Left kidney (tissue), 2 donors: ENCODE measurements around the gene TMED10. TPM values are rescaled to one million over a fixed set of nuclear protein-coding genes. Genes with fewer than 3 reads are reported as not detected.
"Not testable (repeated sequence)": the region's sequence is repeated elsewhere in the genome, so short reads cannot be mapped to it uniquely, and the experiment has no call there.

Experiments used
- DNase-seq: peaks from one replicate; pipeline ENCODE4 v3.0.0-alpha.2; 2013
- polyA plus RNA-seq: library from polyadenylated mRNA; unstranded; fragments of 120-200 nt; gene quantifications from one replicate; pipeline ENCODE4 v1.2.1, GENCODE V29; 2013; ENCODE audit not compliant: insufficient read length

TMED10 gene
- polyA plus RNA-seq, 1 donor: 271 TPM

GRCh38 chr14:75196468-75196867 lies 20.1 kb upstream of the TMED10 start:
- no peak for DNase-seq

DNA sequence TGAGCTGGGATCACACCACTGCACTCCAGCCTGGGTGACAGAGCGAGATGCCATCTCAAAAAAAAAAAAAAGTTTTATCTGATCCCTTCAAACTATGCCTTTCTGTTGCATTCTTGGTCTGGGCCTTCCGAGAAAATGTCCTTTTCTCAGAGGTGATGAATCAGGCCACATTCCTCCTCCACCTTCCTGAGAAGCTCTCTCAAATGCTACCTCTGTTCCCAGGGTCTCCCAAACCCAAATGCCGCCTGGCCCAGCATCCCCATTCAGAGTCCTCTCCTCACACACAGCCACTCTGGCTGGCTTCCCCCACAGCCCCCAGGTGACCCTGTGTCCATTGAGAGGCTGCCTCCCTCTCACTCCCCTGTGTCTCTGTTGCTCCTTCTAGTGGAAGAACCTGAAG lies 19.7 kb upstream of the TMED10 start:
- DNase-seq: no peak

DNA sequence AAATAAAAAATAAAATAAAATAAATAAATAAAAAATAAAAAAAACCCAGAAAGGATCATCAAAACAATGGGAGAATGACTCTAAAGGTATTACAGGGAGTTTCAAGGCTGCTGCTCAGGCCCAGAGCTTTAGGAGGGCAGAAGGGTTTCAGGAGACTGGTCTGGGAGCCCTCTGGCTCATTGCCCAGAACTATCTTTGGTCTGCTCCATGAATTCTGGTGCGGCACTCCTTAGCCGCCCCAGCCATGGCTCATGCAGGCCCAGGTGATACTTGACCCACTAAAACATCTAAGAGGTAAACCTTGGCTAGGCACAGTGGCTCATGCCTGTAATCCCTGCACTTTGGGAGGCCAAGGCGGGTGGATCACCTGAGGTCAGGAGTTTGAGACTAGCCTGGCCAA lies 14.7 kb upstream of the TMED10 start:
- DNase-seq: no peak

DNA sequence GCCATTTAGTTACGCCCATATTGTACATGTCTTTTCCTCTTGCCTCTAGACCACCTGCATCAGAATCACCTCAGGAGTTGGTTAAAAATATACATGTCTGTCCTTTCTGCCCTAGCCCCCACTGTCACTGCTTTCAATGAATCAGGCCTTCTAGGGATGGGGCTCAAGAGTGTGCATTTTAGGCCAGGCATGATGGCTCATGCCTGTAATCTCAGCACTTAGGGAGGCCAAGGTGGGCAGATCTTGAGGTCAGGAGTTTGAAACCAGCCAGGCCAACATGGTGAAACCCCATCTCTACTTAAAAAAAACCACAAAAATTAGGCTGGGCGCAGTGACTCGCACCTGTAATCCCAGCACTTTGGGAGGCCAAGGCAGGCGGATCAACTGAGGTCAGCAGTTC lies 13.6 kb upstream of the TMED10 start:
- DNase-seq: no peak

- DNase-seq: no peak
These were observed 12.3 kb upstream of the TMED10 start for GRCh38 chr14:75188520-75189268.

- no peak for DNase-seq
These were observed 11.7 kb upstream of the TMED10 start for GRCh38 chr14:75188086-75188485.

- DNase-seq: no peak
These were observed 10.5 kb upstream of the TMED10 start for GRCh38 chr14:75186953-75187352.

- no peak for DNase-seq
These were observed 9.0 kb upstream of the TMED10 start for GRCh38 chr14:75185251-75186040.

GRCh38 chr14:75184492-75184891 lies 8.1 kb upstream of the TMED10 start:
- DNase-seq: no peak

- no peak for DNase-seq
These were observed 7.6 kb upstream of the TMED10 start for GRCh38 chr14:75184039-75184438.

DNA sequence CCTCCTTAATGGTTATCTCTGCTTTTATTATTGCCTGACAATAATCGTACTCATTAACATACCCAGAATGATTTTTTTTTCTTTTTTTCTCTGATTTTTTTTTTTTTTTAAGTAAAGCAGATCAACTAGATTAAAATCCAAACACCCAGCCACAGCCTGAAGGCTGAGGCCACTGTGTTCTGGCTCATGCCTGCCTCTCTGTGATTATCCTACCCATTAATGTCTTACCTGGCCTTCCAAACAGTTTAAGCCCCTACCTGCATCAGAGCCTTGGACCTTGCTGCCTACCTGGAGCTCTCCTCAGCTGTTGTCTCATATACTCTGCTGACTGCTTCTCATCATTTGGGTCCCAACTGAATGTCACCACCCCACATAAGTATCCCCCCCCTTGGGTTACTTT lies 6.8 kb upstream of the TMED10 start:
- DNase-seq: no peak

DNA sequence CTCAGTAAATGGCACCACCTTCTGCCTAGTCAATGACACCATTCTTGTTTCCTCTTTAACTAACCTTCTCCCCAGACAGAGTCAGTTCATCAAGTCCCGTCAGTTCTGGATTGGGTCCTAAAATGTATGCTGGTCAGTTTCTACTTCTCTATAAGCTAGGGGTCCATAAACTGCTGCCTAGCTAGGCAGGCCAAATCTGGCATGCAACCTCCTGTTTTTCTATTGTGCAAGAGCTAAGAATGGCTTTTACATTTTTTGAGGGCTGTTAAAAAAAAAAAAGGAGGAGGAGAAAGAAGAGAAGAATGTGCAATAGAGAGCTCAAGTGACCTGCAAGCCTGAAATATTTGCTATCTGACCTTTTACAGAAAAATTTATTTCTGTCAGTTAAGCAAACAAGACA lies 6.4 kb upstream of the TMED10 start:
- DNase-seq: no peak

GRCh38 chr14:75182163-75182562 lies 5.8 kb upstream of the TMED10 start:
- not testable (repeated sequence) for DNase-seq

- DNase-seq: no peak
These were observed 5.1 kb upstream of the TMED10 start for GRCh38 chr14:75181293-75182062.

GRCh38 chr14:75175677-75176141 lies 703 bp downstream of the TMED10 start:
- no peak for DNase-seq

DNA sequence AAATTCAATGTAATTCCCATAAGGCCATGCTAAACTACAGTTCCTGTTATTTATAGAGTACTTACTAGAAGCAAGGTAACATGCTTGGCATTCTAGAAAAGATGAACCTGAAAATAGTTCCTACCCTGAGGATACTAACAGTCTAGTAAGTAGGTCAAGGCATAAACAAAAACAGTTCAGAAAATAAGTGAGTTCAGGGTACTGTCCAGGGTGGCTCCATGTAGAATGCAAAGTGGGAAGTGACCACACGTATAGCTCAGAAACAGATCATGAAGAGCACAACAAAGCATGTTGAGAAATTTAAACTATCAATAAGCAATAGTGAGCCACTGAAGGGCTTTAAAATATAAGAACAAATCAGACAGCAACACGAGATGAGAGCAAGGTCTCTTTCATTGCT lies 2.3 kb downstream of the TMED10 start:
- DNase-seq: no peak

DNA sequence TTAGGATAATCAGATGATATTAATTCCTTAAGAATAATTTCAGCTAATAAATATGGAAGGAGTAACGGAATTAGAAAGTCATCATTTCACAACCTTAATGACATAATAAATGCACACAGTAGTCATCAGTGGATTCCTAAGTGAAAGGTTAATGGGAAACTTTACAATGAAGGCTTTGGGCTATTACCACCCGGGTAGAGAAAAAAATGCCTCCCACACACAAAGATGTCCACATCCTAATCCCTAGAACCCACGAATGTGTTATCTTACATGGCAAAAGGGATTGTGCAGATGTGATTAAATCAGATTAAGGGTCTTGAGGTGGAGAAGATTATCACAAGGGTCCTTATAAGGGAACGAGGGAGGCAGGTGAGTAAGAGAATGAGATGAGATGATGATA lies 5.6 kb downstream of the TMED10 start:
- DNase-seq: no peak

GRCh38 chr14:75168586-75169335 lies 7.7 kb downstream of the TMED10 start:
- DNase-seq: no peak

DNA sequence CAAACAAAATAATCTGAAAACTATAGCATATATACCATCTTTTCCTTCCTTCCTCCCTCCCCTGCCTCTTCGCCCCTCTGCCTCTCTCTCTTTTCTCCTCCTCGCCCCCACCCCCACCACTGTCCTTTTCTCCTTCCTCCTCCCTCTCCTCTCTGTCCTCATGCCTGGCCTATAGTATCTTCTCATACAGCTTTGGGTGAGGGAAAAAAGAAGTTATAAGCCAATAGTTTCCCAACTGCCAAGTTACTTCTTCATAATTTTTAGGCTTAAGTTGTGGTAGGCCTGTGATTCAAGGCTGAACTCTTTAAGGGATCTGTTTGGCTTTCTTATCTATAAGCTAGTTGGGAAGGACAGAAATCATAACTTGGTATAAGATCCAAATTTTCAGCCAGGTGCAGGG lies 9.1 kb downstream of the TMED10 start:
- DNase-seq: no peak

GRCh38 chr14:75165586-75166391 lies 10.6 kb downstream of the TMED10 start:
- no peak for DNase-seq

DNA sequence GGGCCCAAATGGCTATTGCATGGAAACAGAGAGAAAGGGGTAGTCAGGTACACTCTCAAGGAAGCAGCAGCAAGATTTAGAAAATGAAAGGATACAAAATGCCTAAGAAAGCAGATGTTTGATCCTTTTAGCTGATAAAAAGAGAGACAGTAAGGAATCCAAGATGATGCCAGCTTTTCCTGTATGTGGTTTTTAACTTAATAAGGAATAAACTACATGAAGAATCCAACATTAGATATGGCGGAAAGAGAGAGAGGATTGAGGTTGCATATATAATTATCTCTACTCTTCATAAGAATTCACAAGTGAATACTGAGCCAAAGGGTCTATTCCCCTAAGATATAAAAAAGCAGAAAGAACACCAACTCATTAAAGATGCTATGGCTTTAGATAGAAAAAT lies 11.6 kb downstream of the TMED10 start:
- no peak for DNase-seq
